SK-N-SH treated with all-trans-retinoic acid at 6 μM for 48 hours (cell line): Measurements from ENCODE around the gene KCP.

Source experiments
- TOX ChIP-seq: fragments of 250-450 bp; sonication (Bioruptor Pico); IDR thresholded peaks from 2 replicates; pipeline ENCODE4 v1.8.0; 2021; ENCODE audit warnings: mild to moderate bottlenecking, moderate library complexity, borderline replicate concordance
- ZFP3 ChIP-seq: fragments of 250-450 bp; sonication (Bioruptor Pico); IDR thresholded peaks from 2 replicates; pipeline ENCODE4 v1.5.0; 2020; ENCODE audit warnings: mild to moderate bottlenecking, moderate library complexity
- TF ChIP-seq, protein P1 (sequence below): fragments of 250-450 bp; sonication (Bioruptor Pico); IDR thresholded peaks from 2 replicates; pipeline ENCODE4 v1.8.0; 2020; ENCODE audit warnings: mild to moderate bottlenecking, moderate library complexity, borderline replicate concordance
- TF ChIP-seq, protein P2 (sequence below): fragments of 250-450 bp; sonication (Bioruptor Pico); IDR thresholded peaks from 2 replicates; pipeline ENCODE4 v1.5.1; 2020; ENCODE audit warnings: low read depth, mild to moderate bottlenecking, moderate library complexity
- TF ChIP-seq, protein P3 (sequence below): fragments of 250-450 bp; sonication (Bioruptor Pico); IDR thresholded peaks from 2 replicates; pipeline ENCODE4 v1.8.0; 2021; ENCODE audit warnings: low read depth, mild to moderate bottlenecking, moderate library complexity, borderline replicate concordance

DNA sequence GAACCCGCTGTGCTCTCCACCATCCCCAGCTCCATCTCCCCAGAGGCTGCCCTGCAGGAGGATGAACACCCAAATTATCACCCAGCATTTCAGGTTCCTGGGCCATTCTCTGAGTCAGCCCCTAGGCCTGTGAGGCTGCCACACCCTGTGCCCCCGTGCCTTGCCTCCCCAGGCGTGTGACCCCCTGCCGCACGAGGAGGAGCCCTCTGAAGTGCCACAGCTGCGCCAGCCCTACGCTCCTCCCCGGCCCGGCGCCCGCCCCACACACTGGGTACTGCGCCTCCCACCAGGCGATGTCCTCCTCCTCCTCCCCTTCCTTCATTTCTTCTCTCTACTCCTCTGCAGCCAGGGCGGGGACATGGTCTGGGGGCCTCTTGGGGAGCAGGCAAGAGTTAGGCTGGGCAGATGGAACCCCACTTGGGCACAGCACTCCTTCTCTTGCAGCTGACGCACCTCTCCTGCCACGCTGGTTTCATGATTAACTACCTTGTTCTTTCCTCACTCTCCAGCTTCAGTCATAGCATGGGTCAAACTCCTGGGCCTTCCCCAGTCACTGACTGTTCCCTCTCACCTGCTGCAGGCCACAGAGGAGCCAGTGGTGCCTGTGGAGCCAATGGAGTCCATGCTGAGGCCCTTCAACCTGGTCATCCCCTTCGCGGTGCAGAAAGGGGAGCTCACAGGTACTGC lies 60.6 kb downstream of the KCP start:
- TF ChIP-seq, protein P1, sequence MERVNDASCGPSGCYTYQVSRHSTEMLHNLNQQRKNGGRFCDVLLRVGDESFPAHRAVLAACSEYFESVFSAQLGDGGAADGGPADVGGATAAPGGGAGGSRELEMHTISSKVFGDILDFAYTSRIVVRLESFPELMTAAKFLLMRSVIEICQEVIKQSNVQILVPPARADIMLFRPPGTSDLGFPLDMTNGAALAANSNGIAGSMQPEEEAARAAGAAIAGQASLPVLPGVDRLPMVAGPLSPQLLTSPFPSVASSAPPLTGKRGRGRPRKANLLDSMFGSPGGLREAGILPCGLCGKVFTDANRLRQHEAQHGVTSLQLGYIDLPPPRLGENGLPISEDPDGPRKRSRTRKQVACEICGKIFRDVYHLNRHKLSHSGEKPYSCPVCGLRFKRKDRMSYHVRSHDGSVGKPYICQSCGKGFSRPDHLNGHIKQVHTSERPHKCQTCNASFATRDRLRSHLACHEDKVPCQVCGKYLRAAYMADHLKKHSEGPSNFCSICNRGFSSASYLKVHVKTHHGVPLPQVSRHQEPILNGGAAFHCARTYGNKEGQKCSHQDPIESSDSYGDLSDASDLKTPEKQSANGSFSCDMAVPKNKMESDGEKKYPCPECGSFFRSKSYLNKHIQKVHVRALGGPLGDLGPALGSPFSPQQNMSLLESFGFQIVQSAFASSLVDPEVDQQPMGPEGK, result no peak
- TF ChIP-seq TOX (CRISPR knock-in tag), result no peak
- TF ChIP-seq, protein P2, sequence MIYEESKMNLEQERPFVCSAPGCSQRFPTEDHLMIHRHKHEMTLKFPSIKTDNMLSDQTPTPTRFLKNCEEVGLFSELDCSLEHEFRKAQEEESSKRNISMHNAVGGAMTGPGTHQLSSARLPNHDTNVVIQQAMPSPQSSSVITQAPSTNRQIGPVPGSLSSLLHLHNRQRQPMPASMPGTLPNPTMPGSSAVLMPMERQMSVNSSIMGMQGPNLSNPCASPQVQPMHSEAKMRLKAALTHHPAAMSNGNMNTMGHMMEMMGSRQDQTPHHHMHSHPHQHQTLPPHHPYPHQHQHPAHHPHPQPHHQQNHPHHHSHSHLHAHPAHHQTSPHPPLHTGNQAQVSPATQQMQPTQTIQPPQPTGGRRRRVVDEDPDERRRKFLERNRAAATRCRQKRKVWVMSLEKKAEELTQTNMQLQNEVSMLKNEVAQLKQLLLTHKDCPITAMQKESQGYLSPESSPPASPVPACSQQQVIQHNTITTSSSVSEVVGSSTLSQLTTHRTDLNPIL (CRISPR knock-in tag), result no peak
- no peak for TF ChIP-seq ZFP3
- TF ChIP-seq, protein P3, sequence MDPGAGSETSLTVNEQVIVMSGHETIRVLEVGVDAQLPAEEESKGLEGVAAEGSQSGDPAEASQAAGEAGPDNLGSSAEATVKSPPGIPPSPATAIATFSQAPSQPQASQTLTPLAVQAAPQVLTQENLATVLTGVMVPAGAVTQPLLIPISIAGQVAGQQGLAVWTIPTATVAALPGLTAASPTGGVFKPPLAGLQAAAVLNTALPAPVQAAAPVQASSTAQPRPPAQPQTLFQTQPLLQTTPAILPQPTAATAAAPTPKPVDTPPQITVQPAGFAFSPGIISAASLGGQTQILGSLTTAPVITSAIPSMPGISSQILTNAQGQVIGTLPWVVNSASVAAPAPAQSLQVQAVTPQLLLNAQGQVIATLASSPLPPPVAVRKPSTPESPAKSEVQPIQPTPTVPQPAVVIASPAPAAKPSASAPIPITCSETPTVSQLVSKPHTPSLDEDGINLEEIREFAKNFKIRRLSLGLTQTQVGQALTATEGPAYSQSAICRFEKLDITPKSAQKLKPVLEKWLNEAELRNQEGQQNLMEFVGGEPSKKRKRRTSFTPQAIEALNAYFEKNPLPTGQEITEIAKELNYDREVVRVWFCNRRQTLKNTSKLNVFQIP (CRISPR knock-in tag), result no peak
